HG03060 (cell line): Measurements from ENCODE around the gene PDE10A.
A peak's percentile ranks its signal among the peaks of the same experiment; 100 is the strongest.
"Not testable (repeated sequence)": the region's sequence is repeated elsewhere in the genome, so short reads cannot be mapped to it uniquely, and the experiment has no call there.

ENCODE experiments used
- ATAC-seq: cut with Tn5 transposase; IDR thresholded peaks from one replicate; pipeline ENCODE4 v1.9.1; 2021; ENCODE audit warnings: low read depth, moderate number of reproducible peaks; ENCODE audit not compliant: unreplicated experiment

PDE10A gene

GRCh38 chr6:165558097-165558496 lies 104.9 kb downstream of the PDE10A start:
- ATAC-seq, result not testable (repeated sequence)

GRCh38 chr6:165557674-165558073 lies 105.4 kb downstream of the PDE10A start:
- ATAC-seq, result no peak

DNA sequence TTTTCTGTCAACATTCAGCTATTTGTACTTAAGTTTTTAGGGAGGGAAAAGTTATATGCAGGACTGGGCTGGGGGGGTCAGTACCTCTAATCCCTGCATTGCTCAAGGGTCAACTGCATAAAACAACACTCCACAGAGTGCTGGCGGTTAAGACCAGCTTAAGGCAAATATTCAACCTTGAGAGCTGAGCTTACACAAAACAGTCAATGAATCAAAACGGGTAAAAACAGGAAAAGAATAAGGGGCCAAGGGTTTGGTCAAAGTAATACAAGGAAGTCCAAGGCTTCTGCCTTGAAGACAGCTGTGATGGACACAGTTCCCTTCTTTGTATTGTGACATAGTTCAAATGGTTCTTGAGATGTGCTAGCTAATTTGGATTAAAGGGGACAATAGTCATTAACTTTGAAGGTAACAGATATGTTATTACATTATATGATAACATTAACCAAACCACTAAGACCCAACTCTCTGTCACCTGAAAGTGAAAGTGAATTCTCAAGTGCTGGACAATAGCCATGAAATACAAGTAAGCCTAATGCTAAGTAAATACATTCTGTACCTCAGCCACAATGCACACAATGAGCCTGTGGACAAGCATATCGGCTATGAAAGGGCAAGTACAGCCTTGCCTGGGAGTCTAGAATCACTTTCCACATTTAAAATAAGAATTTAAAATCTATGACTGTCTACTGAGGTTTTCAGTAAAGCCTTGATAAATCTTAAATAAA lies 106.8 kb downstream of the PDE10A start:
- ATAC-seq, result no peak

DNA sequence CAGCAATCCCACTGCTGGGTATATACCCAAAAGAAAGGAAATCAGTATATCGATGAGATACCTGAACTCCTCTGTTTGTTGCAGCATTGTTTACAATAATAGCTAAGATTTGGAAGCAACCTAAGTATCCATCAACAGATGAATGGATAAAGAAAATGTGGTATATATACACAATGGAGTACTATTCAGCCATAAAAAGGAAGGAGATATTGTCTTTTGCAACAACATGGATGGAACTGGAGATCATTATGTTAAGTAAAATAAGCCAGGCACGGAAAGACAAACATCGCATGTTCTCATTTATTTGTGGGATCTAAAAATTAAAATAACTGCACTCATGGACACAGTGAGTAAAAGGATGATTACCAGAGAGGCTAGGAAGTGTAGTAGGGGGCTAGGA lies 108.4 kb downstream of the PDE10A start:
- not testable (repeated sequence) for ATAC-seq

DNA sequence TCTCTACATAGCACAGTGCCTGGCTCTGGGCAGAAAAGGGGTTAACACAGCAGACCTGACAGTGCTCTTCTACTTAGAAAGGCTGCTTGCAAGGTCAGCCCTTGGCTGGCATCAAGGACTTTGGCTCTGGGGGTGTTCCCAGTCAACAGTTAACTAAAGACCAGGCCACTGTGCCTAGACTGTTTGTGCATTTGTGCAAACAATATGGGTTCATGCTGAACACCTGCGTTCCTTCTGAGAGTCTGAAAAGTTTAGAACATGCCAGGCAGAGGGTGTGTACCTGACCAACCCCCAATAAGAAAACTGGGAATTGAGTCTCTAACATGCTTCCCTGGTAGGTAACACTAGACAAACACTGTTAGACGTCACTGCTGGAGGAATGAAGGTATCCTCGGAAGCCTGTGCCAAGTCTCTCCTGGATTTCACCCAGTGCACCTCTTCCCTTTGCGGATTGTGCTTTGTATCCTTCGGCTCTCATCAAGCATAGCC lies 110.7 kb downstream of the PDE10A start:
- ATAC-seq, result no peak

GRCh38 chr6:165551828-165552227 lies 111.2 kb downstream of the PDE10A start:
- ATAC-seq, result no peak

DNA sequence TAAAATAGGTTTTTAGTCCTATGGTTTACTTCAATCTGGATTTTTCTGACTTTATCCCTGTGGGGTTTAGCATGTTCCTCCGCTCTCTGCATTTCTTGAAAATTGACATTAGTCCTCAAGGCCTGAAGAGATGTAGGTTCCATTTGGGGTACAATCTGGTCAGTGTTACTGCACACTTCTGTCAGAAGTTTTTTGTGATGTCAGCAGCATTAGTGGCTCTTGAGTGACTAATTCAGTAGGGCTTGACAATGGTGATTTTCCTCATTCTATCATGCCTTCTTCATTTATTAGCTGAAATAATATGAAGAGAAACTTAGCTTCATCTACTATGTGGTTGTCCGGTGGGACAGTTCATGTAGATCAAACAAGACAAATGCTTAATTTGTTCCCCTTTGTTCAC lies 114.6 kb downstream of the PDE10A start:
- ATAC-seq, result no peak

DNA sequence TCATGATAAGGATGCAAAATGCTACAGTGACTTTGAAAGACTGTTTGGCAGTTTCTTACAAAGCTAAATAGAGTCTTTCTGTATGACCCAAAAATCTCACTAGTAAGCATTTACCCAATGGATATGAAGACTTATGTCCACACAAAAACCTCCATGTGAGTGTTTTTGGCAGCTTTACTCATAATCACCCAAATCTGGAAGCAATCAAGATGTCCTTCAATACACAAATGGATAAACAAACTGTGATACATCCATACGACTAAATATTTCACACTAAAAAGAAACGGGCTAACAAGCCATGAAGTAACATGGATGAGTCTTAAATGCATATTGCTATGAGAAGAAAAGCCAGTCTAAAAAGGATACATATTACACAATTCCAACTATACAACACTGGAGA lies 117.2 kb downstream of the PDE10A start:
- ATAC-seq, result no peak

GRCh38 chr6:165543781-165544180 lies 119.3 kb downstream of the PDE10A start:
- ATAC-seq, result no peak

DNA sequence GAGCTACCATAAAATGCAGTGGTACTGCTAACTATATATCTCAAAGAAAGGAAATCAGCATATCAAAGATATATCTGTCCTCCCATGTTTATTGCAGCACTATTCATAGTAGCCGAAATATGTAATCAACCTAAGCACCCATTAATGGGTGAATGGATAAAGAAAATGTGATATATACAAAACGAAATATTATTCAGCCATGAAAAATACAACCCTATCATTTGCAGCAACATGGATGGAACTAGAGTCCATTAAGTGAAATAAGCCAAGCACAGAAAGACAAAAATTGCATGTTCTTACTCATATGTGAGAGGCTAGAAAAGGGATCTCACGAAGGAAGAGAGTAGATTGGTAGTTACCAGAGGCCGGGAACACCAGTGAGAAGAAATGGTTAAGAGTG lies 126.1 kb downstream of the PDE10A start:
- no peak for ATAC-seq

- ATAC-seq, result no peak
Measured at GRCh38 chr6:165519316-165519715, 143.7 kb downstream of the PDE10A start.

- ATAC-seq, result no peak
Measured at GRCh38 chr6:165515963-165516624, 146.9 kb downstream of the PDE10A start.

GRCh38 chr6:165514621-165515020 lies 148.4 kb downstream of the PDE10A start:
- no peak for ATAC-seq

DNA sequence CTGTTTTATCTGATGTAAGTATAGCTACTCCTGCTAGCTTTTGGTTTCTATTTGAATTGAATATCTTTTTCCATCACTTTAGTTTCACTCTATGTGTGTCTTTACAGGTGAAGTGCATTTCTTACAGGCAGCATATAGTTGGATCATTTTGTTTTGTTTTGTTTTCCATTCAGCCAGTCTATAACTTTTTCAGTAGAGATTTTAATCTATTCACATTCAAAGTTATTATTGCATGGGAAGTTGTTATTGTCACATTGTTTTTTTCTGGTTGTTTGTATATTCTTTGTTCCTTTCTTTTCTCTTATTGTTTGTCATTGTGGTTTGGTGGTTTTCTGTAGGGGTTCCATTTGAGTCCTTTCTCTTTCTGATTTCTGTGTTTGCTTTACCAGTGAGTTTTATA lies 151.2 kb downstream of the PDE10A start:
- ATAC-seq, result peak; percentile 98

GRCh38 chr6:165508321-165508869 lies 154.6 kb downstream of the PDE10A start:
- no peak for ATAC-seq

GRCh38 chr6:165506657-165507056 lies 156.4 kb downstream of the PDE10A start:
- ATAC-seq, result no peak

DNA sequence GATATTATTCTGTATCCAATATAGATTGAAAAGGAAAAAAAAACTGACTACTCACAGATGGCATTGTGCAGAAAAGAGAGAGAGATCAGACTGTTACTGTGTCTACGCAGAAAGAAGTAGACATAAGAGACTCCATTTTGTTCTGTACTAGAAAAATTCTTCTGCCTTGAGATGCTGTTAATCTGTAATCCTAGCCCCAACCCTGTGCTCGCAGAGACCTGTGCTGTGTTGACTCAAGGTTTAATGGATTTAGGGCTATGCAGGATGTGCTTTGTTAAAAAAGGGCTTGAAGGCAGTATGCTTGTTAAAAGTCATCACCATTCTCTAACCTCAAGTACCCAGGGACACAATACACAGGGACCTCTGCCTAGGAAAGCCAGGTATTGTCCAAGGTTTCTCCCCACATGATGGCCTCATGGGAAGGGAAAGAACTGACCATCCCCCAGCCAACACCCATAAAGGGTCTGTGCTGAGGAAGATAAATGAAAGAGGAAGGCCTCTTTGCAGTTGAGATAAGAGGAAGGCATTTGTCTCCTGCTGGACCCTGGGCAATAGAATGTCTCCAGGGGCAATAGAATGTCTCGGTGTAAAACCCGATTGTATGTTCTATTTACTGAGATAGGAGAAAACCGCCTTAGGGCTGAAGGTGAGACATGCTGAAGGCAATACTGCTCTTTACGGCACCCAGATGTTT lies 162.7 kb downstream of the PDE10A start:
- not testable (repeated sequence) for ATAC-seq

GRCh38 chr6:165497472-165497871 lies 165.6 kb downstream of the PDE10A start:
- ATAC-seq, result no peak

- no peak for ATAC-seq
Measured at GRCh38 chr6:165488624-165489295, 174.3 kb downstream of the PDE10A start.

DNA sequence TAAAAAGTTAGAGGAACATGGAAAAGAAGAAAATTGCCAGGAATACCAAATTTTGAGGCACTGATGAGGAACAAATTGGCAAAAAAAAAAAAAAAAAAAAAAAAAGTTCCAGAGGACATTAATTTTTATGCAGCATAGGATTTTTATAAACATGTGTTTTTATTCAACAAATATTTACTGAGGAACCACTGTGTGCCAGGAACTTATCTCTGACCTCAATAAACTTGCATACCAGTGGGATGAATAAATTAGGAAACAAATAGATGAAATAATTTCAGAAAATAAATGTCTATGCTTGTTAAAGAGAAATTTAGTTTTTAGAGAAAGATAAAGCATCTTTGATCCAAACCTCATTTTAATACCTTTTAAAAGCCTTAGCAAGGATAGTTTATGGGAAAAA lies 175.1 kb downstream of the PDE10A start:
- ATAC-seq, result no peak

GRCh38 chr6:165487347-165487746 lies 175.7 kb downstream of the PDE10A start:
- no peak for ATAC-seq
